ENCODE data around the gene CPAMD8. TPM values are rescaled to one million over a fixed set of nuclear protein-coding genes. Genes with fewer than 3 reads are reported as not detected.

CPAMD8 gene
- total RNA-seq, 1 experiment from 2014 or later, result 0.20 TPM

DNA sequence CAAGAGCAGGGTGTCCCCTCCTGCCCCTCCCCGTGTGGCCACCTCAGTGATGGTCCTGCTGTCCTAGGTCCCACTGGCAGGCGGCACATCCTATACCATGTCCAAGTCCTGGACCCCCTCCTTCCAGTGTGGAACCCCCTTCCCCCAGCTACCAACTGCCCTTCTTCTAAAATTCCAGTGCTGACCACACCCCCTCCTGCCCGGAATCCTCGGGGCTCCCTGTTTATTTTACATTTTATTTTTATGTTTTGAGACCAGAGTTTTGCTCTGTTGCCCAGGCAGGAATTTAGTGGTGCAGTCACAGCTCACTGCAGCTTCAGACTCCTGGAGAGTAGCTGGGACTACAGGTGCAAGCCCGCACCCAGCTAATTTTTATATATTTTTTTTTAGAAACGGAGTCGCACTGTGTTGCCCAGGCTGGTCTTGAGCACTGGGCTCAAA, 945 bp upstream of the CPAMD8 start:
- H3K9me3 ChIP-seq (ENCODE audit: control insufficient read depth in 1 of 2, insufficient read depth in 1 of 2, low read depth in 1 of 2, low read length in 2 of 2), result no peaks in the 10 kb centered on the region
- H3K4me3 ChIP-seq (replicated peaks in 1 of 2; ENCODE audit: low read depth in 1 of 2, low read length in 2 of 2), result no peak overlapping the region
- H3K9me2 ChIP-seq (ENCODE audit: insufficient read depth), result no peaks in the 10 kb centered on the region
- RAD21 ChIA-PET (ENCODE audit: low non-redundant PET in 1 of 2, low total read pairs in 2 of 2, uncharacterized antibody in 2 of 2, unreplicated experiment in 2 of 2), result no interaction called here
- H3K4me2 ChIP-seq (ENCODE audit: low read length), result no peak overlapping the region
- no peak for ATAC-seq
- TF ChIP-seq POLR2A (IDR thresholded peaks at IDR 0.05; ENCODE audit: borderline replicate concordance, extremely low read depth, insufficient read depth, insufficient read length) (no peak), CTCF (IDR thresholded peaks at IDR 0.05 in 2 of 3, conservative IDR thresholded peaks at IDR 0.05 in 1 of 3; ENCODE audit: borderline replicate concordance in 1 of 3, insufficient read depth in 1 of 3, low read depth in 2 of 3, low read length in 2 of 3) (no peak), EZH2 (IDR thresholded peaks at IDR 0.05) (no peak), RAD21 (IDR thresholded peaks at IDR 0.05; ENCODE audit: low read depth) (no peak), FOSL1 (IDR thresholded peaks at IDR 0.05; ENCODE audit: low read depth) (no peak)
- H3K36me3 ChIP-seq (ENCODE audit: control insufficient read depth in 1 of 2, insufficient read depth in 2 of 2, low read length in 2 of 2), result no peaks in the 10 kb centered on the region
- H2AFZ ChIP-seq (ENCODE audit: low read depth, low read length, poor library complexity, severe bottlenecking), result no peak overlapping the region
- no TSS peak for BruUV-seq (replicated peaks)
- no peaks in the 10 kb centered on the region for H4K20me1 ChIP-seq (ENCODE audit: insufficient read depth)
- DNase-seq (ENCODE audit: low read depth, low spot score), result no peak
- H3K4me1 ChIP-seq (ENCODE audit: control insufficient read depth in 1 of 2, insufficient read depth in 2 of 2, low read length in 2 of 2), result peaks cover 11 to 24% of the 10 kb centered on the region in 2 experiments
- POLR2A ChIA-PET, result no interaction called here
- no peak overlapping the region for H3K9ac ChIP-seq (ENCODE audit: low read length)
- H3K79me2 ChIP-seq (ENCODE audit: insufficient read depth, low read length), result no peaks in the 10 kb centered on the region
- CTCF ChIA-PET, result no interaction called here
- H3K27ac ChIP-seq (ENCODE audit: low read depth, low read length), result no peak overlapping the region
- no peaks in the 10 kb centered on the region for H3K27me3 ChIP-seq (ENCODE audit: insufficient read depth, low read length)
- intact Hi-C loops (cut with micrococcal nuclease), result no loop called here

GRCh38 chr19:17025991-17026658, 485 bp downstream of the CPAMD8 start:
- no peak for ATAC-seq
- Histone ChIP-seq H3K4me3 (replicated peaks in 1 of 2; ENCODE audit: low read depth in 1 of 2, low read length in 2 of 2) (no peak overlapping the region), H3K36me3 (ENCODE audit: control insufficient read depth in 1 of 2, insufficient read depth in 2 of 2, low read length in 2 of 2) (no peaks in the 10 kb centered on the region), H4K20me1 (ENCODE audit: insufficient read depth) (no peaks in the 10 kb centered on the region), H3K27ac (ENCODE audit: low read depth, low read length) (no peak overlapping the region), H2AFZ (ENCODE audit: low read depth, low read length, poor library complexity, severe bottlenecking) (no peak overlapping the region), H3K79me2 (ENCODE audit: insufficient read depth, low read length) (no peaks in the 10 kb centered on the region), H3K4me1 (ENCODE audit: control insufficient read depth in 1 of 2, insufficient read depth in 2 of 2, low read length in 2 of 2) (peaks cover 11 to 37% of the 10 kb centered on the region in 2 experiments), H3K4me2 (ENCODE audit: low read length) (no peak overlapping the region), H3K27me3 (ENCODE audit: insufficient read depth, low read length) (no peaks in the 10 kb centered on the region), H3K9me3 (ENCODE audit: control insufficient read depth in 1 of 2, insufficient read depth in 1 of 2, low read depth in 1 of 2, low read length in 2 of 2) (no peaks in the 10 kb centered on the region), H3K9ac (ENCODE audit: low read length) (no peak overlapping the region), H3K9me2 (ENCODE audit: insufficient read depth) (no peaks in the 10 kb centered on the region)
- ChIA-PET POLR2A (no interaction called here), CTCF (no interaction called here), RAD21 (ENCODE audit: low non-redundant PET in 1 of 2, low total read pairs in 2 of 2, uncharacterized antibody in 2 of 2, unreplicated experiment in 2 of 2) (no interaction called here)
- no TSS peak for BruUV-seq (replicated peaks)
- intact Hi-C loops (cut with micrococcal nuclease), result no loop called here
- DNase-seq (ENCODE audit: low read depth, low spot score), result no peak
- TF ChIP-seq CTCF (IDR thresholded peaks at IDR 0.05 in 2 of 3, conservative IDR thresholded peaks at IDR 0.05 in 1 of 3; ENCODE audit: borderline replicate concordance in 1 of 3, insufficient read depth in 1 of 3, low read depth in 2 of 3, low read length in 2 of 3) (no peak), SRF (IDR thresholded peaks at IDR 0.05; ENCODE audit: low read depth) (no peak), JUND (IDR thresholded peaks at IDR 0.05) (no peak), POLR2AphosphoS5 (IDR thresholded peaks at IDR 0.05; ENCODE audit: low read depth, low read length) (no peak), ZFX (IDR thresholded peaks at IDR 0.05) (no peak), ELF1 (IDR thresholded peaks at IDR 0.05; ENCODE audit: borderline replicate concordance, low read depth) (no peak), FOSL1 (IDR thresholded peaks at IDR 0.05; ENCODE audit: low read depth) (no peak), RAD21 (IDR thresholded peaks at IDR 0.05; ENCODE audit: low read depth) (no peak), POLR2A (IDR thresholded peaks at IDR 0.05; ENCODE audit: borderline replicate concordance, extremely low read depth, insufficient read depth, insufficient read length) (no peak), CEBPB (IDR thresholded peaks at IDR 0.05; ENCODE audit: low read depth) (no peak), SP1 (IDR thresholded peaks at IDR 0.05; ENCODE audit: low read depth) (no peak), TCF7L2 (IDR thresholded peaks at IDR 0.05; ENCODE audit: borderline replicate concordance, extremely low read depth, insufficient read depth, insufficient read length) (no peak), EZH2 (IDR thresholded peaks at IDR 0.05) (no peak), MAX (IDR thresholded peaks at IDR 0.05) (no peak), YY1 (IDR thresholded peaks at IDR 0.05; ENCODE audit: extremely low read depth, insufficient replicate concordance, low read depth, low read length) (no peak), EGR1 (IDR thresholded peaks at IDR 0.05; ENCODE audit: low read depth) (no peak)
